ENCODE results near the gene SPATA1.

SPATA1 gene

GRCh38 chr1:84597011-84597410 is 90.8 kb downstream of the SPATA1 start:
- no peak for DNase-seq

GRCh38 chr1:84598418-84598817 is 92.2 kb downstream of the SPATA1 start:
- DNase-seq, result no peak

- DNase-seq, result peak in 1 of 4 experiments; percentile 36
Measured at GRCh38 chr1:84598846-84599741, 92.9 kb downstream of the SPATA1 start.

GRCh38 chr1:84600796-84601195 is 94.6 kb downstream of the SPATA1 start:
- DNase-seq, result no peak

GRCh38 chr1:84603223-84603622 is 97.0 kb downstream of the SPATA1 start:
- no peak for DNase-seq

- no peak for DNase-seq
Measured at GRCh38 chr1:84603941-84604830, 98.0 kb downstream of the SPATA1 start.

- DNase-seq, result no peak
Measured at GRCh38 chr1:84605157-84605556, 99.0 kb downstream of the SPATA1 start.

GRCh38 chr1:84606977-84607376 is 100.8 kb downstream of the SPATA1 start:
- DNase-seq, result no peak

GRCh38 chr1:84611091-84611490 is 104.9 kb downstream of the SPATA1 start:
- no peak for DNase-seq

- DNase-seq, result no peak
Measured at GRCh38 chr1:84611796-84612195, 105.6 kb downstream of the SPATA1 start.

- DNase-seq, result no peak
Measured at GRCh38 chr1:84613026-84613425, 106.8 kb downstream of the SPATA1 start.

- no peak for DNase-seq
Measured at GRCh38 chr1:84613887-84614286, 107.7 kb downstream of the SPATA1 start.

GRCh38 chr1:84615790-84616189 is 109.6 kb downstream of the SPATA1 start:
- peak in 2 of 4 experiments; percentile 65 to 70 for DNase-seq

Measured in suppressor macrophage (primary cell).